SK-MEL-5 (cell line): ENCODE results near the gene ACD. TPM values are rescaled to one million over a fixed set of nuclear protein-coding genes. Genes with fewer than 3 reads are reported as not detected.

ENCODE experiments used
- DNase-seq: peaks from one replicate; pipeline ENCODE4 v3.0.0-alpha.2; 2016; ENCODE audit warnings: low read depth, low spot score
- in situ Hi-C: cut with HindIII; loops from 2 replicates; pipeline ENCODE4 v1.10.0; 2016; ENCODE audit warnings: low sequenced_read_pairs, high pct_unique_total_duplicates, low pct_unique_long_range_greater_than_20kb
- total RNA-seq: library from RNA; depleted of rRNA; stranded (reverse); fragments of >200 nt; shearing (Covaris generic); gene quantifications from 2 replicates; pipeline ENCODE4 v1.2.3, GENCODE V29; 2014

The ACD gene
- total RNA-seq, 1 experiment from 2014 or later: 17.4 TPM

GRCh38 chr16:67678354-67679023 lies 18.4 kb upstream of the ACD start:
- no peak for DNase-seq
- in situ Hi-C loops: no loop called here

GRCh38 chr16:67677712-67678111 lies 17.7 kb upstream of the ACD start:
- DNase-seq: no peak
- in situ Hi-C loops: no loop called here

- in situ Hi-C loops: no loop called here
- no peak for DNase-seq
These were observed 16.9 kb upstream of the ACD start for GRCh38 chr16:67676939-67677338.

GRCh38 chr16:67676516-67676915 lies 16.5 kb upstream of the ACD start:
- in situ Hi-C loops: no loop called here
- no peak for DNase-seq

GRCh38 chr16:67675999-67676398 lies 15.9 kb upstream of the ACD start:
- DNase-seq: no peak
- in situ Hi-C loops: no loop called here

GRCh38 chr16:67675579-67675935 lies 15.5 kb upstream of the ACD start:
- DNase-seq: no peak
- in situ Hi-C loops: no loop called here

GRCh38 chr16:67674851-67675578 lies 15.0 kb upstream of the ACD start:
- DNase-seq: no peak
- in situ Hi-C loops: no loop called here

- DNase-seq: peak; percentile 27
- in situ Hi-C loops: no loop called here
These were observed 13.9 kb upstream of the ACD start for GRCh38 chr16:67673712-67674580.

GRCh38 chr16:67672739-67673662 lies 12.9 kb upstream of the ACD start:
- in situ Hi-C loops: no loop called here
- peak; percentile 76 for DNase-seq

- no peak for DNase-seq
- in situ Hi-C loops: no loop called here
These were observed 12.2 kb upstream of the ACD start for GRCh38 chr16:67672306-67672705.

- no peak for DNase-seq
- in situ Hi-C loops: no loop called here
These were observed 9.5 kb upstream of the ACD start for GRCh38 chr16:67669499-67670101.

GRCh38 chr16:67668495-67669157 lies 8.6 kb upstream of the ACD start:
- in situ Hi-C loops: no loop called here
- no peak for DNase-seq

- in situ Hi-C loops: no loop called here
- peak; percentile 92 for DNase-seq
These were observed 7.9 kb upstream of the ACD start for GRCh38 chr16:67667817-67668494.

- in situ Hi-C loops: no loop called here
- DNase-seq: no peak
These were observed 7.4 kb upstream of the ACD start for GRCh38 chr16:67667453-67667816.

- DNase-seq: peak; percentile 72
- in situ Hi-C loops: no loop called here
These were observed 6.7 kb upstream of the ACD start, which contains the start of the genes C16orf86 and ENKD1 for GRCh38 chr16:67666559-67667452. Gene C16orf86, plus strand, starts transcription at chr16:67666814. Its CDS starts 157 bp downstream, at chr16:67666971. Gene ENKD1, minus strand, starts transcription at chr16:67666750. Its CDS starts 308 bp downstream, at chr16:67666442.
